Keratinocyte (primary cell): ENCODE data around the gene LY9. TPM values are rescaled to one million over a fixed set of nuclear protein-coding genes. Genes with fewer than 3 reads are reported as not detected.

ENCODE experiments used
- DNase-seq: peaks from one replicate; pipeline ENCODE4 v3.0.0-alpha.2; 2011; ENCODE audit warnings: low read depth, missing footprints, low spot score
- FAIRE-seq: peaks from 2 replicates; lab custom pipeline; 2011; peaks lifted over from hg19 to GRCh38; lab: Jason Lieb, UNC
- H2AFZ ChIP-seq: 2 replicates; pipeline ENCODE4 v1.6.0; 2012; ENCODE audit warnings: low read length, control low read depth, inconsistent platforms; ENCODE audit not compliant: control insufficient read depth
- H3K27ac ChIP-seq: 2 replicates; pipeline ENCODE4 v1.5.1; 2011; ENCODE audit warnings: low read length; ENCODE audit not compliant: control insufficient read depth, insufficient read depth
- H3K27me3 ChIP-seq: 3 replicates; pipeline ENCODE4 v1.6.0; 2011; ENCODE audit warnings: low read length; ENCODE audit not compliant: control insufficient read depth, insufficient read depth; ENCODE audit errors: extremely low read depth
- H3K36me3 ChIP-seq, 2 experiments: 2 replicates in 1 of 2; 3 replicates in 1 of 2; pipeline ENCODE4 v1.5.1; 2011; ENCODE audit warnings: low read length in 2 of 2, mild to moderate bottlenecking in 1 of 2; ENCODE audit not compliant: control insufficient read depth in 2 of 2, insufficient read depth in 2 of 2; ENCODE audit errors: extremely low read depth in 1 of 2
- H3K4me1 ChIP-seq: 3 replicates; pipeline ENCODE4 v1.5.1; 2011; ENCODE audit warnings: low read length; ENCODE audit not compliant: control insufficient read depth, insufficient read depth; ENCODE audit errors: extremely low read depth
- H3K4me2 ChIP-seq: 3 replicates; pipeline ENCODE4 v1.6.0; 2011; ENCODE audit warnings: low read depth, low read length; ENCODE audit not compliant: control insufficient read depth, insufficient read depth; ENCODE audit errors: extremely low read depth
- H3K4me3 ChIP-seq, 3 experiments: fragments of 200-600 bp in 1 of 3; sonication (generic) in 1 of 3; 2 replicates in 2 of 3; 3 replicates in 1 of 3; pipeline ENCODE4 v1.5.1; 2011 to 2016; ENCODE audit warnings: low read length in 3 of 3, mild to moderate bottlenecking in 3 of 3, control low read depth in 2 of 3, inconsistent platforms in 1 of 3, low read depth in 1 of 3, mixed read lengths in 1 of 3, mixed run types in 1 of 3, moderate library complexity in 1 of 3; ENCODE audit not compliant: control insufficient read depth in 2 of 3, insufficient read depth in 2 of 3; ENCODE audit errors: extremely low read depth in 1 of 3
- H3K79me2 ChIP-seq: 2 replicates; pipeline ENCODE4 v1.6.0; 2012; ENCODE audit warnings: low read length; ENCODE audit not compliant: control insufficient read depth, insufficient read depth
- H3K9ac ChIP-seq: 3 replicates; pipeline ENCODE4 v1.6.0; 2011; ENCODE audit warnings: low read length; ENCODE audit not compliant: control insufficient read depth, insufficient read depth; ENCODE audit errors: extremely low read depth
- H3K9me1 ChIP-seq: 3 replicates; pipeline ENCODE4 v1.6.0; 2011; ENCODE audit warnings: low read length; ENCODE audit not compliant: control insufficient read depth, insufficient read depth; ENCODE audit errors: extremely low read depth
- H3K9me3 ChIP-seq: 2 replicates; pipeline ENCODE4 v1.5.1; 2012; ENCODE audit warnings: low read depth, low read length; ENCODE audit not compliant: control insufficient read depth
- H4K20me1 ChIP-seq: 3 replicates; pipeline ENCODE4 v1.6.0; 2011; ENCODE audit warnings: low read length; ENCODE audit not compliant: control insufficient read depth, insufficient read depth; ENCODE audit errors: extremely low read depth
- CTCF ChIP-seq, 3 experiments: IDR thresholded peaks in 1 of 3; conservative IDR thresholded peaks in 1 of 3; optimal IDR thresholded peaks in 1 of 3; 2 replicates in 2 of 3; 3 replicates in 1 of 3; pipeline versions ENCODE3 to v1.5.1; 2011; ENCODE audit warnings: low read length in 3 of 3, mild to moderate bottlenecking in 3 of 3, moderate library complexity in 2 of 3, control low read depth in 1 of 3, inconsistent platforms in 1 of 3; ENCODE audit not compliant: insufficient read depth in 2 of 3; ENCODE audit errors: extremely low read depth in 1 of 3
- EZH2 ChIP-seq: IDR thresholded peaks from one replicate; pipeline ENCODE4 v1.6.1; 2012; ENCODE audit warnings: inconsistent platforms, mild to moderate bottlenecking, low read length, moderate library complexity
- dilution Hi-C: fragments of 300-500 bp; cut with MboI; formaldehyde crosslinking; loops from one replicate; pipeline ENCODE4 v1.7.0; 2020; ENCODE audit warnings: low sequenced_read_pairs; ENCODE audit not compliant: extremely low pct_ligation_motif_present
- polyA plus RNA-seq, 5 experiments: library from polyadenylated mRNA; depleted of rRNA in 3 of 5; stranded (reverse) in 3 of 5; stranded (forward) in 1 of 5; unstranded in 1 of 5; fragments of >200 nt; gene quantifications; 1 replicate in 1 of 5; 2 replicates in 3 of 5; 3 replicates in 1 of 5; pipeline versions ENCODE4 v1.2.1 to v1.2.3, GENCODE V29; 2011 to 2012; ENCODE audit warnings: missing spikeins in 2 of 5, low read depth in 1 of 5, low replicate concordance in 1 of 5

LY9 gene
- polyA plus RNA-seq, 1 donor (not counting 4 experiments of a cell fraction or from before 2014, with no cell fraction given) = not detected

- H4K20me1 ChIP-seq = no peaks in the 10 kb centered on the region
- H3K36me3 ChIP-seq = no peaks in the 10 kb centered on the region
- H3K9ac ChIP-seq = no peak overlapping the region
- H3K79me2 ChIP-seq = no peaks in the 10 kb centered on the region
- TF ChIP-seq EZH2 = no peak
- TF ChIP-seq CTCF (optimal IDR thresholded peaks at IDR 0.05 in 1 of 3, IDR thresholded peaks at IDR 0.05 in 1 of 3, conservative IDR thresholded peaks at IDR 0.05 in 1 of 3; ENCODE audit: extremely low read depth in 1 of 3, insufficient read depth in 2 of 3, low read length in 3 of 3) = no peak
- no peak overlapping the region for H3K27ac ChIP-seq
- H3K27me3 ChIP-seq = no peaks in the 10 kb centered on the region
- no peaks in the 10 kb centered on the region for H3K9me3 ChIP-seq
- DNase-seq (no peak), FAIRE-seq (no peak)
- no peak overlapping the region for H3K4me2 ChIP-seq
- no peak overlapping the region for H2AFZ ChIP-seq
- dilution Hi-C loops = no loop called here
- no peak overlapping the region for H3K4me3 ChIP-seq
- no peaks in the 10 kb centered on the region for H3K9me1 ChIP-seq
- H3K4me1 ChIP-seq = no peaks in the 10 kb centered on the region
Measured at GRCh38 chr1:160837558-160838205, 41.7 kb downstream of the LY9 start.

GRCh38 chr1:160838888-160839287, 42.9 kb downstream of the LY9 start:
- Histone ChIP-seq H3K4me2 (no peak overlapping the region), H3K9me3 (no peaks in the 10 kb centered on the region), H3K79me2 (no peaks in the 10 kb centered on the region), H4K20me1 (no peaks in the 10 kb centered on the region), H3K27me3 (no peaks in the 10 kb centered on the region), H2AFZ (no peak overlapping the region), H3K4me1 (no peaks in the 10 kb centered on the region), H3K9me1 (no peaks in the 10 kb centered on the region), H3K27ac (no peak overlapping the region), H3K9ac (no peak overlapping the region), H3K4me3 (no peak overlapping the region), H3K36me3 (no peaks in the 10 kb centered on the region)
- FAIRE-seq (no peak), DNase-seq (no peak)
- dilution Hi-C loops = no loop called here
- TF ChIP-seq EZH2 = no peak
- TF ChIP-seq CTCF (optimal IDR thresholded peaks at IDR 0.05 in 1 of 3, IDR thresholded peaks at IDR 0.05 in 1 of 3, conservative IDR thresholded peaks at IDR 0.05 in 1 of 3; ENCODE audit: extremely low read depth in 1 of 3, insufficient read depth in 2 of 3, low read length in 3 of 3) = no peak
